Fibroblast of skin of left quadriceps (primary cell): Measurements from ENCODE around the gene RPL18A.

ENCODE experiments used
- DNase-seq, 2 experiments: peaks; one replicate each; pipeline ENCODE4 v3.0.0-alpha.2; 2013; ENCODE audit warnings: low read depth in 2 of 2

Gene RPL18A

DNA sequence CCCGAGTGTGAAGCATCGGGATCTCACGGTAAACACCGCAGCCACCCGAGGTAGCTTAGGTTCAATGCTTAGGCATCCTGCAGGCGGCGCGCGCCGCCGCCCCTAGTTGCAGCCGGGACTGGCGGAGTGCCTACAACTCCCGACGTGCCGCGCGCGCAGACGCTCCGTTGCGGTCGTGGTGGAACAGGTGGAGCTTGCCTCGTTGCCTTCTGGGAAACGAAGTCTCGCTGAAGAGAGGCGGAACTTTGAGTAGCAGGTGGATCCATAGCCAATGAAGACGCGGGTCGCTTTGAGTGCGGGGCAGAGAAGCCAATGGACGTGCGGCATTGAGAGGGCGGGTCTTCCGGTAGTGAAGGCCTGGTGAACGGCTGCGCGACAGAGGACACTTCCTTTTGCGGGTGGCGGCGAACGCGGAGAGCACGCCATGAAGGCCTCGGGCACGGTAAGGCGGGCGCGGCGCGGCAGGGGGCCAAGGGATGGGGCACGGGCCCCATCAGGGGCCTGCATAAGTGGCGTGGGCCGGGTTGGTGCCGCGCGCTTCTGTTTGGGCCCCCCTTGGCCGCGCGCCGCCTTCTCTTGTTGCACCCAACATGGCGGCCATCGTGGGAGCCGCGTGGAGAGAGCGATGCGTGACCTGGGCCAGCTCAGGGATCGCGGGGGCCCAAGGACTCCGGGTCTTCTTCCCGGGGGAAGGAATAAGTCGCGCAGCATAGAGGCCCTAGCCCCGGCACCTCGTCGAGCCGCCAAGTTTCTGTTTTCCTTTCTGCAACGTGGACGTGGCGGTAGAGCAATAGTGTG lies at the start of gene RPL18A:
RPL18A (plus strand) TSS at position 378 of the 798 bp plus-strand sequence; CDS start at position 425, 47 bp downstream.
- DNase-seq: peak; percentile 99 to 100

DNA sequence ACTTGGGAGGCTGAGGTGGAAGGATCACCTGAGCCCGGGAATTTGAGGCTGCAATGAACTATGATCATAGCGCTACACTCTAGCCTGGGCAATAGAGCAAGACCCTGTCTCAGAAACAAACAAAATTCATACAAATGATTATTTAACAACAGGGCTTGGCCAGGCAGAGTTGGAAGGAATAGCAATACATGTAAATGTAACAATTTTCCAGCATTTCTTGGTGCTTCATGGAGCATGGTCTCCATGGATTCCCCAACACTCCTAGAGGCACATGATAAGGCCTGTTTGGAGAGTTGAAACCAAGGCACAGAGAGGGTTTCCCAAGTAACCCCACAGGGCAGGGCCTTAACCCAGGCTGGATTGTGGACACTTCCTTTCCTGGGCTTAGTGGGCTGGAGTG lies 48.6 kb upstream of the RPL18A start:
- DNase-seq: no peak

DNA sequence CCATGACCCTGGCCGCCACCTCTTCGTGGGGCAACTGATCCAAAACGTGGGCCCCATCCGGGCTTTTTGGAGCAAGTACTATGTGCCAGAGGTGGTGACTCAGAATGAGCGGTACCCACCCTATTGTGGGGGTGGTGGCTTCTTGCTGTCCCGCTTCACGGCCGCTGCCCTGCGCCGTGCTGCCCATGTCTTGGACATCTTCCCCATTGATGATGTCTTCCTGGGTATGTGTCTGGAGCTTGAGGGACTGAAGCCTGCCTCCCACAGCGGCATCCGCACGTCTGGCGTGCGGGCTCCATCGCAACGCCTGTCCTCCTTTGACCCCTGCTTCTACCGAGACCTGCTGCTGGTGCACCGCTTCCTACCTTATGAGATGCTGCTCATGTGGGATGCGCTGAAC lies 48.0 kb upstream of the RPL18A start:
- no peak for DNase-seq

DNA sequence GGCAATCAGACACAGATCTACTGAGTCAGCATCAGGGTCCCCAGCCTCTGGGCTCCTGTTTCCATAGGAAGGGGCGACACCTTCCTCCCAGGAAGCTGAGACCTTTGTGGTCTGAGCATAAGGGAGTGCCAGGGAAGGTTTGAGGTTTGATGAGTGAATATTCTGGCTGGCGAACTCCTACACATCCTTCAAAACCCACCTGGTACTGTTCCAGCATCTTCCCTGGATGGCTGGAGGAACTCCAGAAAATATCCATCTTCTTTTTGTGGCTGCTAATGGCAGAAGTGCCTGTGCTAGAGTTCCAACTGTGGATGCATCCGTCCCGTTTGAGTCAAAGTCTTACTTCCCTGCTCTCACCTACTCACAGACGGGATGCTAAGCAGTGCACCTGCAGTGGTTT lies 47.6 kb upstream of the RPL18A start:
- DNase-seq: no peak

DNA sequence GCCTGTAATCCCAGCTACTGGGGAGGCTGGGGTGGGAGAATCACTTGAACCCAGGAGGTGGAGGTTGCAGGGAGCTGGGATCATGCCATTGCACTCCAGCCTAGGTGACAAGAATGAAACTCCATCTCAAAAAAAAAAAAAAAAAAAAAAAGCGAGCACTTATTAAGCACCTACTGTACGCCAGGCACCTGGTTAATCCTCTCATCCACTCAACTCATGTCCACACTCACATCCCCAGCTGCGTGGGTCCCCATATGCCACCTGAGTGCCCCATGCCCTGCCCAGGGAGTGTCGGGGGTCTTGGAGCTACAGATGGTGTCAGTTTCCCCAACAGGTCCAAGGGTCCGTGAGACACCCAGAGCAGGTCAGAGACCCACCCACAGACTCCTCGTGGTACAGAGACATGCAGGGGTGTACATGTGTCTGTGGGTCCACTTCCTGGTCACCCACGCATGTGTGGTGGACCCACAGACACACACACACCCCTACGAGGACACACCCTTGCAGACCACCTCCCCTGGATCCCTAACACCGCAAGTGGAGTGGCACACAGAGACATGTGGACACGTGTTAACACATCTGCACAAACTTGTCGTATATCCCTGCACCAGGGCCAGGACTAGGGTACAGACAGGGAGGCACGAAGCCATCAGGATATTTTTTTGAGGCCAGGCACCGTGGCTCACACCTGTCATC lies 41.9 kb upstream of the RPL18A start:
- DNase-seq: no peak

DNA sequence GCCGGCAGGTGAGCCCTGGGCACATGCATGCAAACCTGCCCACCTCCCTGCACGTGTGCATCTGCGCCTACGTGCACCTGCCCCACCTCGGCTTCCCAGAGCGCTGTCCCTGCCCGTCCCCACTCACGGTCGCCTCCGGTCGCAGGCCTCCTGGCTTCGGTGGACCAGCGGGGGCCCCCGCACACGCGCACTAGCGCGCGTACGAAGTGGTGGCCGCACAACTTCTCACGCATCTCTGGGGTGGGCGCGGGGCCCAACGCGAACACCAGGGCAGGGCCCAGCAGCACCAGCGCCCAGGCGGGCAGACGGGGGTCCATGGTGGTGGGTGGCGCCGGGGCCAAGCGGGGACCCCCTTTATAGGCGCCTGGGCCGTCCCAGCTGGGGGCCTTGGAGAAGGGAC lies 38.5 kb upstream of the RPL18A start, which contains the start of gene INSL3:
INSL3 (minus strand) TSS at position 330 of the 400 bp plus-strand sequence; CDS start at position 317, 13 bp downstream.
- no peak for DNase-seq

DNA sequence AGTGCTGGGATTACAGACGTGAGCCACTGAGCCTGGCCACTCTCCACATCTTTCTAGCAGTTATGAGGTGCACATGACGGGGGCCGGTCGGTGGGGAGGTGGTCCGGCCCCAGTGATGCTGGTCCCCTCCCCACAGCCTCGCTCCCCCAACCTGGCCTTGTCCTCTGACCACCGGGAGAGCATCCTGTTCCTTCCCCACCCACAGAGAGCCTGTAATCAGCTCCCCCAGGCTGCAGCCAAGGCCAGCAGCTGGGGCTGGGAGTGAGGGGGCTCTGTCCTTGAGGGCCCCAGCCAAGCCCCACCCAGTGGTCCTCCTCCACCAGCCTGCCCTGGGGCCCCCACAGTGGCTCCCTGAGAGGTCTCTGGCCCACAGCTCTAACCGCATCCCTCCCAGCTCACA lies 35.4 kb upstream of the RPL18A start:
- no peak for DNase-seq

DNA sequence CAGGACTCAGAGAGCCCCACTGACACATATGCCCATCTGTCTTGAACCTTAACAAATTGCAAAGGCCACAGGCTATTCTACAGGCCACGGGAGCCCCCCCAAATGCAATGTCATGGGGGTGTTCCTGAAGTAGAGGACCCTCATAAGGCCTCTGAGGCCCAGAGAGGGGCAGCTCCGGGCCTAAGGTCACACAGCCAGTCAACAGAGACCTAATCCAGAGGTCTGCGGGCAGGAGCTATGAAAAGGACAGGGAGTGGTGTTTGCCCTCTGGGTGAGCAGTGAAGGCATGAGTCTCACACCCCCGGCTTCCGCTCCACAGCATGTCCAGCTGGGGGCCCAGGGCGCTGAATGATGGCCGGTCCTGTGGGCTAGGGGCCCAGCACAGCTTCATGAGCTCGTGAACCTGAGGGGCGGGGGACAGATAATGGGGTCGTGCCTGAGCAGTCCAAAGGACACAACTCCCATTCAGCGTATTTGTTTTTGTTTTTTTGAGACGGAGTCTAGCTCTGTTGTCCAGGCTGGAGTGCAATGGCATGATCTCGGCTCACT lies 33.1 kb upstream of the RPL18A start:
- DNase-seq: no peak

DNA sequence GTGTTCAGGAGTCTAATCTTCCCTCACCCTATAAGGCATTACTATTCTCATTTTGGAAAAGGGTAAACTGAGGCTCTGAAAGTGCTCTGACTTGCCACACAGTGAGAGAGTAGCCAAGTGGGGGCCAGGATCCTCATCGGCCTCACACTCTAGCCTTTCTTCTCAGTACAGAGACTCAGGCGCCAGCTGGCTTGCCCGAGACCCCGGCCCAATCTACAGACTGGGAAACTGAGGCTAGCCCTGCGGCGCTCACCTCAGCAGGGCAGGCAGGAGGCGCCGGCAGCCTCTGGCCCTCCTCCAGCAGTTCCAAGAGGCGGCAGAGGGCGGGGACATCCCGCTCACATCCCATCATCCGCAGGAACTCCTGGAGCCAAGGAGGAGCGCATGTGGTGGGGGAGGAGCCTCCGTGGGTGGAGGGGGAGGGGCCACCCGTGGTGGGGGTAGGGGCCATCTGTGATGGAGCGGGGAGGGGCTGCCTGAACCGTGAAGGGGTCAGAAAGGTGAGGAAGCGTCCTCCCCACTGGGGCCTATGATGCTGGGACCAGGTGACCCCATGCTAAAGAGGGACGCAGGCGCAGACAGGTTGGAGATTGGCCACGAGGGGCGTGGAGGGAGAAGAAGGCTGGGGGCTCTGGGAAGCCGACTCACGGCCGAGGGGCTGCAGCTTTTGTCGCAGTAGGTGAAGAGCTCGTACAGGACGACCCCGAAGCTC lies 29.7 kb upstream of the RPL18A start:
- DNase-seq: peak in 1 of 2 experiments; percentile 27

DNA sequence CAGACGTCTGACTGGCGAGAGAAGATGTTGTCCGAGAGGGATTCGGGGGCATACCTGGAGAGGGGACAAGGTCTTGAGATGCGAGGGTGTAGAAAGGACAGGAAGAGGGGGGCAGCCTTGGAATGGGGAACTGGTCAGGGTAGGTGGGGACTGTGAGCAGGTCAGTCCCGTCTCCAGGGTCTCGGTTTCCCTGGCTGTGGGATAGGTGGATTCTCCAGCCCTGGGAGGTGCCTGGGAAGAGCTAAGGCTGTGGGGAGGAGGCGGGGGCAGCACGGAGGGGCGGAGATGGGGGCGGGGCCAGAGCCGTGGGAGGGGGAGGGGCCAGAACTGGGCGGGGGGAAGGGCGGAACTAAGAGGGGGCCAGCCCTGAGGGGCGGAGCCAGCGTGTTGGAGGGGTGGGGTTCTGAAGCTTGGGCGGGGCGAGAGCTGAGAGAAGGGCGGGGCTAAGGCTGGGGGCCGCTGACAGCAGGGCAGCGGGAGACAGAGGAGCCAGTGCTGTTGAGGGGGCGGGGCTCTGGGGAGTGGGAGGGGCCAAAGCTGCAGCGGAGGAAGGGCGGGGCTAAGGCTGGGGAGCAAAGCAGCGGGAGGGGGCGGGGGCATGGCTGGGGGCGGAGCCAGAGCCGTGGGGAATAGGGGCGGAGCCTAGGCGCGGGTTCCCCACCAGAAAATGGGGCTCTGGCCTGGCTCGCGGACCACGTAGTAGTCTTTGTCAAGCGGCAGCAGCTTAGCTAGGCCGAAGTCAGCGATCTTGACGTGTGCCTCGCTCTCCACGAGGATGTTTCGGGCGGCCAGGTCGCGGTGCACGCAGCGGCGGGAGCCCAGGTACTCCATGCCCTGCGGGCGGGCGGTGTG lies 28.9 kb upstream of the RPL18A start:
- peak; percentile 63 to 66 for DNase-seq

DNA sequence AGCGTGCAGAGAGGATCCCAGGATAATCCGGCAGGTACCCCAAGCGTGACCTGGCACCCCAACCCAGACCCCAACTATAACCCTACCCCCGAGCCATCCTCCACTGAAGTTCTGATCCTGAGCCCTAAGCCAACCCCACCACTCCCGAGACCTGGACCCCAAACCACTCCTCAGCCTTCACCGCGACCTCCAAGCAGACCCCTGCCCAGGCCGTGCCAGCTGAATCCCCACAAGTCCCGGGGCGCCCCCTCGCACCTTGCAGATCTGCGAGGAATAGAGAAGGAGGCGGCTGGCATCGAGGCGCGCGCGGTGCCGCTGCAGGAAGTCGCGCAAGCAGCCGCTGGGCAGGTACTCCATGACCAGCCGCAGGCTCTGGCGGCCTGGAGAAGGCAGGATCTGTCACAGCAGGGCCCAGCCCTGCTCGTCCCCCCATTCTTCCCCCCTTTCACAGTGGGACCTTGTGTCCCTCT lies 28.3 kb upstream of the RPL18A start:
- DNase-seq: no peak

DNA sequence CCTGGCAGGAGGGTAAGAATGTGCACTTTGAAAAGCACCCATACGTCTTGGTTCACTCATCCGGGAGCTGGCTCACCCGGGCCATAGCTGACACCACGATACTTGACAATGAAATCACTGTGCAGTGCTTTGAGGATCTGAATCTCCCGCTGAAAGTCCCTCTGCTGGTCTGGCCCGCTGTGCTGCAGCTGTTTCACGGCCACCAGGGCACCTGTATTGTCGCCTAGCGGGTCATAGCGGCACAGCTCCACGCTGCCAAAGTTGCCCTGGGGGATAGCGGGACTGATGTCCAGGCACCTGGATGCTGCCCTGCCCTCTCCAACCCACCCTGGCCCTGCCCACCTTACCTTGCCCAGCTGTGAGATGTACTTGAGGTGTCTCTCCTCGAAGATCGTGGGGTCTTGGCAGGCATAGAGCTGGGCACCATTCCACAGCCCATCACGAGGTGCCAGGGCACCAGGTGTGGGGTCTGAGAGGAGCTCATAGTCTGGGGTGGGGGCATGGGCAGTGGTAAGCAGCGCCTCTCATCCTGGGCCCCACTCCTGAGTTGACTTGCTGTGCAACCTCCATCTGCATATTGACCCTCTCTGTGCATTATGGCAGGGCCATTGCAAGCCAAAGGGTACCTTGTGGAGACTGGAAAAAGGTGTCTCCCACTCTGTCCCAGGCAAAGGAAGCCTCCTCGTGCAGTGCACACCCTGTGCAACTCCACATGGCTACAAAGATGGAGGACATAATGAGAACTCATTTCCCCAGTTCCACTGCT lies 27.1 kb upstream of the RPL18A start:
- DNase-seq: no peak

DNA sequence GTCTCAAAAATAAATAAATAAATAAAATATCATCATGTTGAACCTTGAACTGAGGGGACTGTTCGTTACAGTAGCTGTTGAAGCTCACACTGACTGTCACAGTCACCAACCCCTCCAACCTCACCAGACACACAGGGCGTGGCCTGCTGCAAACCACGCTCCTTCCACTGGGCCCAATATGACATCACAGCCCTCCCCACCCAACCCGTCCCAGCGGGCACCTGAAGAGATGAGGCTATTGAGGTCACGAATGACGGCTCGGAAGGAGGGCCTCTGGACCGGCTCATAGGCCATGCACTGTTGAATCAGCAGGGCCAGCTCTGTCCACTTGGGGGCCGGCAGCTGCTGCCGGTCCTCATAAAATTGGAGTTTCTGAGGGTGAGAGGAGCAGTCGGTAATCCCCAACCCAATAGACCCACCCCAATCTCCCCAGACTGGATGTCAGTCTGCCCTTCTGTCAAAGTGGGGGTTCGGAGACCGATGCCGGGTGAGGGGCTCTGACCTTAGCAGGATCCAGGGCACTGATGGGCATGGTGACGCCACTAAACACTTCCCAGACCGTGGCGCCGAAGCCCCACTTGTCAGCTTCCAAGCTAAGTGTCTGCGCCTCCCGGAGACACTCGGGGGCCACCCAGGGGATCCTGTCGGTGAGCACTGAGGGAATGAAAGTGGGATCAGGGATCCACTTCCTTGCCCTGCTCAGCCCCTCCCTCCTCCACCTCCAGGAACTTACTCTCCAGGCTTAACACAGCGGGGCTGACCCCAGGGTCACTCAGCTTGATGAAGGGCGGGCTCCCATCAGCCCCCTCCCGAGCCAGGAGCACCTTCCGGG lies 25.1 kb upstream of the RPL18A start:
- DNase-seq: no peak

DNA sequence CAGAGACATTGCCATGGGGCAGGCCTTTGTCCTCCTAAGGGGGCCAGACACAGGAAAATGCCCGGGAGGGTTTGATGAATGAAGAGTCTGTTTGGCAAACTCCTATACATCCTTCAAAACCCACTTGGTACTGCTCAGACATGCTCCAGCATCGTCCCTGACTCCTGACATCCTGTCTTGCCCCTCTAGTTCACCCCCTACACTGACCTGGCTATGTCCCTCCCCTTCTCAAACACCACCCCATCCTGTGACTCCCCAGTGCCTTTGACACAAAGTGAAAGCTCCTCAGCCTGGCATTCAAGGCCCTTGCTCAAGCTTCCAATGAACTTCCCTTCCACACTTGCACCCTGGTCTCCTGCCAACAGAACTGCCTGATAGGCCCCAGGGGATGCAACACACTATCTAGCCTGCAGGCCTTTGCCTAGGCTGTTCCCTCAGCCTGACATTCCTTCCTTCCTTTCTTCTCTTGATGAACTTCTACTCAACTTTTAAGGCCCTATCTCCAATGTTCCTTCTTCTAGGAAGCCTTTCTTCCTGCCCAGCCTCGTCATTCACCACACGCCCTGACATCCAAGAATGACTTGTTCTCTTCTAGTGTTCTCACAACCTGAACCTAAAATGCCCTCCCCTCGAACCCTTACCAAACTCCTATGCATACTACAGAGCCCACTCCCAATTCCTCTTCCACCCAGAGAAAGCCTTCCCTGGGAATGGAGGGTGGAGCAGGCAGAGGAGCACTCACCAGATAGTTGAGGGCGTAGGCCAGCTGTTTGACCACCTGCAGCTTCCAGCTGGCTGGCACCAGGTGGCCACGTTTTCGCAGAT lies 24.3 kb upstream of the RPL18A start:
- no peak for DNase-seq

DNA sequence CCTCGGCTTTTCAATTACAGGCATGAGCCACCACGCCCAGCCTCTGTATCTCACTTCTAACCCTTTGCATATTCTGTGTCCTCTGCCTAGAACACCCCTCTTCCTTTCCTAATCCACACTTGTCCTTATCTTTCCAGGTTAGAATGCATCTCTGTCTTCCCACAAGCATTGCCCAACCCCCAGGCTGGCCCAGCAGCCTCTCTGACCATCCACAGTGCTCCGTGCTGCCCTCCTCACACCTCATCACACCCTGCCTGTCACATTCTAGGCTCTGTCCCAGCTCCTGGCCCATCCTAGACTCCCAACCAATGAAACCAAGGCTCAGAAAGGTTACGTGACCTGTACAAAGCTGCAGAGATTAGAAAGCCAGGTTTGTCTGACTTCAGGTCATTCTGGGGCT lies 23.2 kb upstream of the RPL18A start:
- no peak for DNase-seq

DNA sequence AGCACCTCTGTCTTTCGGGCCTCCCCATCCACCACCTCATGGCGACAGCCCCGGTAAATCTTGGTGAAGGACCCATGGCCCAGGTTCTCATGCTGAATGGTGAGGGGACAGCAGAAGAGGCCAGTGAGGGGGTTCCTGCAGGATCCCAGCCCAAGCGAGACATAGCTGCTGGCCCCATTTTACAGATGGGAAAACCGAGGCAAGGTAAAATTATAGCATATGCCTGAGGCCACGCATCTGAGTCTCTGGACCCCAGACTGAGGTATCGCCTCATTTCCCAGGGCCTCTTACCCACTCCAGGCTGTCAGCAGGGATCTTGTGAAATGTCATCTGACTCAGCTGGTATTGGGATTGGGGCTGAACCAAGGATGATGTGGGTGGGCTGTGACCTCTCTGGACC lies 21.7 kb upstream of the RPL18A start:
- DNase-seq: no peak

DNA sequence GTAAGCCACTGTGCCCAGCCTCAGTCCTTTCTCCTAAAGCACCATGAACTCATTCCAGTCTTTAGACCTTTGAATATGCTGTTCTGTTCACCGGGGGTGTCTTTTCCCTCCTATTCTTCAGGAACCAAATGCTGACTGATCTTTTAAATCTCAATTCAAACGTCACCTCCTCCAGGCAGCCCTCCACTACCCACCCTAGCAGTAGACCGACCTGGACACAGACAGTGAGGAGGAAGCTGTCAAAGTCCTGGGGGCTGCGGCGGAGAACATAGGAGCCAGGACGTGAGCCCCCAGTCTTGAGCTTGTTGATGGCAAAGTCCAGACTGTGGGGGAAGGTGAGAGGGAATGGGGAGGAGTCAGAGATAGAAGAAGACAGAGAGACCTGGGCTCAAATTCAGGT lies 19.7 kb upstream of the RPL18A start:
- DNase-seq: no peak

DNA sequence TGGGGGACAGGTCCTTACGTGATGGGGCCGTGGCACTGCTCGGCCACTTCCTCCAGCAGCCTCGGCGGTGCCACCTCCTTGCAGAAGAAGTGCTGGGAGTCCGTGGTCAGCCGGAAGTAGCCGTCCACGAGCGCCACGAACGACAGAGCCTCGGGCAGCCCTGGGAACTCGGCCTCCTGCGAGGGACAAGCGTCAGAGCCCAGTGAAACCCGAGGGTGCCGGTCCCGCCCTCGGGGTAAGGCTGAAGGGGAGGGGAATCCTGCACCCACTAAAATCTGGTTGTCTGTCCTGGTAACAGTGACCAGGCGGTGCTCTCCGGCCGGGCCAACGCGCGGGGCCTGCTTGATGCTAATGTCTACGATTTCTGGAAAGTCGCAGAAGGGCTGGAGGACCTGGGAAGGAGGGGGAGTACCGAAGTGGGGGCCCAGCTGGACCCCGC lies 18.3 kb upstream of the RPL18A start:
- no peak for DNase-seq
